MM.1S (cell line): ENCODE results near the gene RPTOR.

ENCODE experiments used
- DNase-seq: peaks from one replicate; pipeline ENCODE4 v3.0.0-alpha.2; 2015
- H2AFZ ChIP-seq: fragments of 300-600 bp; sonication (generic); 2 replicates; pipeline ENCODE4 v1.6.0; 2016; ENCODE audit warnings: antibody characterized with exemption, low read length
- H3F3A ChIP-seq: fragments of 300-600 bp; sonication (generic); 2 replicates; pipeline ENCODE4 v1.6.1; 2016; ENCODE audit warnings: mild to moderate bottlenecking, antibody characterized with exemption, low read length, moderate library complexity, mixed read lengths; ENCODE audit not compliant: insufficient read depth
- H3K27ac ChIP-seq: fragments of 300-600 bp; sonication (generic); 2 replicates; pipeline ENCODE4 v1.5.1; 2016; ENCODE audit warnings: mild to moderate bottlenecking, low read length
- H3K27me3 ChIP-seq: fragments of 300-600 bp; sonication (generic); replicated peaks from 2 replicates; pipeline ENCODE4 v1.6.0; 2016; ENCODE audit warnings: low read length; ENCODE audit not compliant: insufficient read depth
- H3K36me3 ChIP-seq: fragments of 300-600 bp; sonication (generic); replicated peaks from 2 replicates; pipeline ENCODE4 v1.6.1; 2016; ENCODE audit warnings: mild to moderate bottlenecking, low read length, mixed read lengths; ENCODE audit not compliant: insufficient read depth
- H3K4me1 ChIP-seq: fragments of 300-600 bp; sonication (generic); 2 replicates; pipeline ENCODE4 v1.6.1; 2016; ENCODE audit warnings: low read length, mixed read lengths
- H3K4me2 ChIP-seq: fragments of 300-600 bp; sonication (generic); 2 replicates; pipeline ENCODE4 v1.6.0; 2016; ENCODE audit warnings: low read depth, low read length
- H3K4me3 ChIP-seq: fragments of 300-600 bp; sonication (generic); 2 replicates; pipeline ENCODE4 v1.5.1; 2016; ENCODE audit warnings: low read length, mixed read lengths
- H3K79me2 ChIP-seq: fragments of 300-600 bp; sonication (generic); 2 replicates; pipeline ENCODE4 v1.6.1; 2016; ENCODE audit warnings: mixed run types, low read length, mixed read lengths
- H3K9ac ChIP-seq: fragments of 300-600 bp; sonication (generic); 2 replicates; pipeline ENCODE4 v1.6.1; 2016; ENCODE audit warnings: low read length, mixed read lengths
- H3K9me2 ChIP-seq: fragments of 300-600 bp; sonication (generic); replicated peaks from 2 replicates; pipeline ENCODE4 v1.6.1; 2016; ENCODE audit warnings: mild to moderate bottlenecking, low read length, mixed read lengths; ENCODE audit not compliant: insufficient read depth
- H3K9me3 ChIP-seq: fragments of 300-600 bp; sonication (generic); replicated peaks from 2 replicates; pipeline ENCODE4 v1.6.1; 2016; ENCODE audit warnings: mild to moderate bottlenecking, low read length, mixed read lengths; ENCODE audit not compliant: insufficient read depth
- H4K20me1 ChIP-seq: fragments of 300-600 bp; sonication (generic); 2 replicates; pipeline ENCODE4 v1.6.1; 2016; ENCODE audit warnings: mild to moderate bottlenecking, low read length, moderate library complexity, mixed read lengths; ENCODE audit not compliant: insufficient read depth
- EZH2 ChIP-seq: fragments of 300-600 bp; sonication (generic); optimal IDR thresholded peaks from 2 replicates; pipeline ENCODE3; 2017; ENCODE audit warnings: low read depth, mild to moderate bottlenecking, antibody characterized with exemption, low read length, mixed read lengths
- EZH2phosphoT487 ChIP-seq: fragments of 300-600 bp; sonication (generic); IDR thresholded peaks from 2 replicates; pipeline ENCODE4 v1.6.1; 2018; ENCODE audit warnings: antibody characterized with exemption, low read length
- TF ChIP-seq, protein P1 (sequence below): fragments of 300-600 bp; sonication (generic); IDR thresholded peaks from 2 replicates; pipeline ENCODE4 v1.5.1; 2016; ENCODE audit warnings: antibody characterized with exemption, low read length, mixed read lengths

Gene RPTOR

DNA sequence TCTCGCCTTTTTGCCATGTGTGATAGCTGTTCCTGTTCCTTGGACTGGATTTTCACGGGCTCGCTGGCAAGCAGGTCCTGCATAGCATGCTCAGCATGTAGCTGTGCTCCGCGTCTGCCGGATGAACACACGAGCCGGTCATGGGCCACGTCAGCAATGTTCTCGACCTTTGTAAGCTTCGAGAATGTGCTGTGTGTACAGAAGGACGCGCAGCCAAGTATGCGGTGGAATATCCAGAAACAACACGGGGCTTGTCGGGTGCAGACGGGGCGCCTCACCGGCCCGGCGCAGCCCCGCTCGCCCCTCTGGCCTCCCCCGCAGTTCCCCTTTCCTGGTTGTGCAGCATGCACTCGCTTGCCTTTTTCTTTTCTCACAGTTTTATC is 42.2 kb downstream of the RPTOR start:
- no peak for DNase-seq
- H3F3A ChIP-seq: no peaks in the 10 kb centered on the region
- H3K4me3 ChIP-seq: no peak overlapping the region
- H3K36me3 ChIP-seq: no peaks in the 10 kb centered on the region
- H3K27me3 ChIP-seq: no peaks in the 10 kb centered on the region
- H3K79me2 ChIP-seq: peaks cover 78% of the 10 kb centered on the region
- H3K4me1 ChIP-seq: no peaks in the 10 kb centered on the region
- no peak overlapping the region for H3K4me2 ChIP-seq
- no peak overlapping the region for H2AFZ ChIP-seq
- no peaks in the 10 kb centered on the region for H3K9me2 ChIP-seq
- TF ChIP-seq, protein P1, sequence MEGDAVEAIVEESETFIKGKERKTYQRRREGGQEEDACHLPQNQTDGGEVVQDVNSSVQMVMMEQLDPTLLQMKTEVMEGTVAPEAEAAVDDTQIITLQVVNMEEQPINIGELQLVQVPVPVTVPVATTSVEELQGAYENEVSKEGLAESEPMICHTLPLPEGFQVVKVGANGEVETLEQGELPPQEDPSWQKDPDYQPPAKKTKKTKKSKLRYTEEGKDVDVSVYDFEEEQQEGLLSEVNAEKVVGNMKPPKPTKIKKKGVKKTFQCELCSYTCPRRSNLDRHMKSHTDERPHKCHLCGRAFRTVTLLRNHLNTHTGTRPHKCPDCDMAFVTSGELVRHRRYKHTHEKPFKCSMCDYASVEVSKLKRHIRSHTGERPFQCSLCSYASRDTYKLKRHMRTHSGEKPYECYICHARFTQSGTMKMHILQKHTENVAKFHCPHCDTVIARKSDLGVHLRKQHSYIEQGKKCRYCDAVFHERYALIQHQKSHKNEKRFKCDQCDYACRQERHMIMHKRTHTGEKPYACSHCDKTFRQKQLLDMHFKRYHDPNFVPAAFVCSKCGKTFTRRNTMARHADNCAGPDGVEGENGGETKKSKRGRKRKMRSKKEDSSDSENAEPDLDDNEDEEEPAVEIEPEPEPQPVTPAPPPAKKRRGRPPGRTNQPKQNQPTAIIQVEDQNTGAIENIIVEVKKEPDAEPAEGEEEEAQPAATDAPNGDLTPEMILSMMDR: no peak
- TF ChIP-seq EZH2phosphoT487 (no peak), EZH2 (no peak)
- H4K20me1 ChIP-seq: 0 out of 2 replicates have a peak, but pooled peaks cover 1% of the 10 kb centered on the region
- no peaks in the 10 kb centered on the region for H3K9me3 ChIP-seq
- no peak overlapping the region for H3K9ac ChIP-seq
- H3K27ac ChIP-seq: no peak overlapping the region

DNA sequence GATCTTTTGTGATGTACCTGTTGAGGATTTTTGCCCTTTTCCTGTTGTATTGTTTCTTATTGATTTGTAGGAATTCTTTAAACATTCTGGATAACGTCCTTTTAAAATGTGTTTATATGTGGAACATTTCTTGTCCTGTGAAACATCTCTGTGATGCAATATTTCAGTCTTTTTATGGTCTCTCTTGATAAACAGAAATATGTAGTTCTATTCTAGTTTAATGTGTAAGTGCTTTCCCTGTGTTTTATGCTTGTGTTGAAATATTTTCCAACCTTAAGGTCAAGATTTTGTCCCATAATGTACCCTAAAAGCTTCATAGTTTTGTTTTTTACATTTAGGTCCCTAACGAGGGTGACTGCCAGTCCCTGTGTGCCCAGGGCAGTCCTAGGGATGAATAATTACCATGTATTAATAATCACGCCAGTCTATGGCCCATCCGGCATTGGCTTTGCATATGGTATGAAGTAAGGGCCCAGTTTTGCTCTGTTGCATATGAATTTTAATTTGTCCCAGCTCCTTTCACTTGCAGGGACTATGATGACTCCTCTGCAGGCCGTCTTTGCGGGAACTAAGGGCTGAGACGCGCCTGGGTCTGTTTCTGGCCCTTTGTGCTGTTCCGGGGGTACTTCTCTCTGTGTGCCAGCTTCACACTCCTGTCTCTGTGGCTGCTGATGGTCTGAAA is 44.2 kb downstream of the RPTOR start:
- no peak overlapping the region for H2AFZ ChIP-seq
- H3K36me3 ChIP-seq: no peaks in the 10 kb centered on the region
- no peak overlapping the region for H3K9ac ChIP-seq
- H3K79me2 ChIP-seq: peaks cover 80% of the 10 kb centered on the region
- H3K27me3 ChIP-seq: no peaks in the 10 kb centered on the region
- H3F3A ChIP-seq: no peaks in the 10 kb centered on the region
- no peak overlapping the region for H3K27ac ChIP-seq
- TF ChIP-seq EZH2phosphoT487 (no peak), EZH2 (no peak)
- TF ChIP-seq, protein P1: no peak
- DNase-seq: no peak
- no peaks in the 10 kb centered on the region for H3K9me3 ChIP-seq
- H3K4me2 ChIP-seq: no peak overlapping the region
- 0 out of 2 replicates have a peak, but pooled peaks cover 4% of the 10 kb centered on the region for H4K20me1 ChIP-seq
- H3K9me2 ChIP-seq: no peaks in the 10 kb centered on the region
- no peaks in the 10 kb centered on the region for H3K4me1 ChIP-seq
- no peak overlapping the region for H3K4me3 ChIP-seq

DNA sequence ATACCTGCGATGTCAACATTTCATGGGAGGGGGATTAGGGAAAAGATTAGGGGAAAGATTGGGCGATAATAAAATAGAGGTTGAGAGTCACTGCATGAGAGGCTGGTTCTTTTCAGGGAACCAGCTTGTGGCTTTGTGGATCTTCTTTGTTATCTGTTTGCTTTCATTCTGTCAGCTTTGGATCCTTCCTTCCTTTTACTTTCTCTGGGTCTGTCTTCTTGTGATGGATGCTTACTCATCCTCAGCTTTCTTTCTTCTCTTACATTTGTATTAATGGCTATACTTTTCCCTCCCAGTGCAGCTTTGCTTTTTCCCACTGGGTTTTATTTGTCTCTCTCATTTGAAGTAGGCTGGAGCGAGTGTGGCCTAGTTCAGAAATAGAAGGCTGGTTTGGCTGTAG is 47.1 kb downstream of the RPTOR start:
- H3K79me2 ChIP-seq: peaks cover 81% of the 10 kb centered on the region
- DNase-seq: no peak
- H3K4me1 ChIP-seq: no peaks in the 10 kb centered on the region

More for the DNA sequence above, 47.1 kb downstream of the RPTOR start:
- Histone ChIP-seq H3K9ac (no peak overlapping the region), H3K9me2 (no peaks in the 10 kb centered on the region), H3K9me3 (no peaks in the 10 kb centered on the region), H3K4me2 (no peak overlapping the region), H3K4me3 (no peak overlapping the region), H2AFZ (no peak overlapping the region), H4K20me1 (0 out of 2 replicates have a peak, but pooled peaks cover 4% of the 10 kb centered on the region), H3K36me3 (no peaks in the 10 kb centered on the region), H3K27ac (no peak overlapping the region), H3F3A (no peaks in the 10 kb centered on the region), H3K27me3 (no peaks in the 10 kb centered on the region)
- TF ChIP-seq EZH2phosphoT487: no peak
- TF ChIP-seq EZH2: no peak
- TF ChIP-seq, protein P1: no peak
